HuH-7 (cell line): ENCODE results near the gene NCF1.
"Not testable (repeated sequence)": the region's sequence is repeated elsewhere in the genome, so short reads cannot be mapped to it uniquely, and the experiment has no call there.

Experiments
- DNase-seq: peaks from one replicate; pipeline ENCODE4 v3.0.0; 2011; ENCODE audit warnings: low spot score

NCF1 gene

DNA sequence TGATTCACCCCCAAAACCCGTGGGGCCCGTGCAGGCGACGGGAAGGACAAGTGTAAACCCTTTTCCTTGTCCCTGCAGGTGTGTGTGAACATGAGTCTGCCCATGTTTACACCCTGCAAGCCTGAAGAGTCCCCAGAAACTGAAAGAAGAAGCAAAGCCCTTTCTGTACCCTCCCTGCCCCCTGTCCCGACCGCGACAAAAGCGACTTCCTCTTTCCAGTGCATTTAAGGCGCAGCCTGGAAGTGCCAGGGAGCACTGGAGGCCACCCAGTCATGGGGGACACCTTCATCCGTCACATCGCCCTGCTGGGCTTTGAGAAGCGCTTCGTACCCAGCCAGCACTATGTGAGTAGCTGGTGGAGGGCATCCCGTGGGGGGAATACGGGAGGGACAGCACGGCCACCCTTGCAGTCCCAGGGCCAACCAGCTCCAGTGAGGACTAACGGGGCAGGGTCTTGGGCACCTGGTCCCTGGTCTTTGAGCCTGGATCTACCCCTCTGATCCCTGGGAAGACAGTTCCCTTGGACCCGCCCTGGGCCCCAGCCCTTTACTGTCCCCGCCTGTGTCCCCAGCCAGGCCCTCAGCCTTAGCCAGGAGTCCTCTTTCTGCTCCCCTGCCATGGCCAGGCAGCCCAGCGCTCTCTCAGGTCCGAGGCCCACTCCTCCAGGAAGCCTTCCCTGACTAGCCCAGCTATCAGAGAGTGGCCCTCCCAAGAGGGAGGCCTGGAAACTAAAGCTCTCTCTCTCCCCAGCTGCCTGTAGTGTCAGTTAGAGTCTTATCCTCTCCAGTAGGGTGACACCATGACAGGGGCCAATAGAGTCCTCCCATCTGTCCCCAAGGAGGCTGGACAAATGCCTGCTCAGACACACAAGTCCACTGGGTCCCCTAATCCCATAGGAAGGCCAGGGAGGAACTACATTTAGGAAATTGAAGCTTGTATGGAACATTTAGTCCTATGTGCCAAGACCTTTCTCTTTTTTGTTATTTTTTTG is at the start of gene NCF1:
Gene NCF1 (plus strand): TSS at position 252 of the 991 bp plus-strand sequence. CDS start 21 bp downstream, at position 273.
- DNase-seq = not testable (repeated sequence)

DNA sequence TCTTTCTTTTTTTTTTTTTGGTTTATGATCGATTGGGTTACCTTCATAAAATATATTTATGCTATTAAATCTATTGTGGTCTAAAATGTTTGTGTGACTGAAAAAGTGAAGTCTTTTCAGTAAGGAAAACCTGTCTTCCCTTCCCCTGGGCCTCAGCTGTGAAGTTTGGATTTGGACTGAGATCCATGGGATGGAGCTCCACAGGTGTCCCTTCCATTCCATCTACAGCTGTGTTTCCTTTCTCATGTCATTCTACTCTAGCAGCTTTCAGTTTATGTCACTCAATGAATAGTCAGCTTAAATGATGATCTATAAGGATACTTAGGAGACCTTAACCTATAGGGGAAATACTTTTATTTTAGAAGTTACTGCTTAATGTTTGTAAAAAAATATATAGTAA is 48.0 kb upstream of the NCF1 start:
- DNase-seq = no peak

DNA sequence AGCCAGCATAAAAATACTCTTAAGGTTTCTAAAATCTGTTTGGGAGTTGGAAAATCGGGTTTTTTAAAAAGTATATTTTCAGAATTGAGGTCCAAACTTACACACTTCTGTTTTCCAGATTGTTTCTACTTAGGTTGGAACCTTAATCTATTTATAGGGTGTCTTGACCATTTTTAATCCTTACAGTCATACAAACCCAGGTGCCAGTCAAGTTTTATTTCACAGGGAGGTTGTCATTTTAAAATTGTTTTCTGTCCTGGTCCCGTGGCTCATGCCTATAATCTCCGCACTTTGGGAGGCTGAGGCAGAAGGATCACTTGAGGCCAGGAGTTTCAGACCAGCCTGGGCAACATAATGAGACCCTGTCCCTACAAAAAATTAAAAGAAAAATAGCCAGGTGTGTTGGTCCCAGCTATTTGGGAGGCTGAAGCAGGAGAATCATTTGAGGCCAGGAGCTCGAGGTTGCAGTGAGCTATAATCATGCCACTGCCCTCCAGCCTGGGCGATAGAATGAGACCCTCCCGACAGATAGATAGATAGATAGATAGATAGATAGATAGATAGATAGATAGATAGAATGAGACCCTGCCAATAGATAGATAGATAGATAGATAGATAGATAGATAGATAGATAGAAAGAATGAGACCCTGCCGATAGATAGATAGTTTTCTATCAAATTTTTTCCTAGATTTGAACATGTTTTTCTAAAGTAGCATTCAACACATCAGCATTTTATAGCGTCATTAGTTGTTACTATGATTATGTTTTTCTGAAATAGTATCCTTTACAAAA is 47.3 kb upstream of the NCF1 start:
- no peak for DNase-seq

DNA sequence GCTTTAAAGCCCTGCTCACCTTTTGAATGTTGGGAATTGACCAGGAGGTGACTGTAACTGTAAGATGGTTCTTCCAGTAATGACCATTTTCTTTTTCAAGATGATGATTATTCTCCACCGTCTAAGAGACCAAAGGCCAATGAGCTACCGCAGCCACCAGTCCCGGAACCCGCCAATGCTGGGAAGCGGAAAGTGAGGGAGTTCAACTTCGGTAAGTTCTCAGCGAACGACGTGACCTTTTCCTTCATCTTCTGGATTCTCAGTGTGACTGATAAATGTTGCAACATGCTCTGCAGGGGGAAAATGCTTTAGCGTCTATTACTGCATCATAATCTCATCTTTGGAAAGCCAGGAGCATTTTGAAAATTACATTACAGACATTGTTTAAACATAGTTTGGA is 45.1 kb upstream of the NCF1 start:
- DNase-seq = not testable (repeated sequence)

DNA sequence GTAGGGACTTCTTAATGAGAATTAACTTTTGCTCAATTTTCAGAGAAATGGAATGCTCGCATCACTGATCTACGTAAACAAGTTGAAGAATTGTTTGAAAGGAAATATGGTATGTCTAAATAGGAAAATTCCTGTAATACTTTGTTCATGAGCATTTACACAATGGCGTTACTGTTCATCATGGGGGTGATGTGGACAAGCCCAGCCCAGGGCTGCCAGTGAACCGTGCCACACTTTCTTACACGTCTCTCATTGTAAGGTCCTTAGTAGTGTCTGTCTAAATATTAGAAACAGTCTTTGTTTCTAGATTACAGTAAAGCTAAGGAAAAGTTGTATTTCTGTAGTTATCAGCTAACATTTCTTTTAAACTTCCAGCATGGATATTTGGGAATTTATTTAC is 43.6 kb upstream of the NCF1 start:
- DNase-seq = not testable (repeated sequence)

DNA sequence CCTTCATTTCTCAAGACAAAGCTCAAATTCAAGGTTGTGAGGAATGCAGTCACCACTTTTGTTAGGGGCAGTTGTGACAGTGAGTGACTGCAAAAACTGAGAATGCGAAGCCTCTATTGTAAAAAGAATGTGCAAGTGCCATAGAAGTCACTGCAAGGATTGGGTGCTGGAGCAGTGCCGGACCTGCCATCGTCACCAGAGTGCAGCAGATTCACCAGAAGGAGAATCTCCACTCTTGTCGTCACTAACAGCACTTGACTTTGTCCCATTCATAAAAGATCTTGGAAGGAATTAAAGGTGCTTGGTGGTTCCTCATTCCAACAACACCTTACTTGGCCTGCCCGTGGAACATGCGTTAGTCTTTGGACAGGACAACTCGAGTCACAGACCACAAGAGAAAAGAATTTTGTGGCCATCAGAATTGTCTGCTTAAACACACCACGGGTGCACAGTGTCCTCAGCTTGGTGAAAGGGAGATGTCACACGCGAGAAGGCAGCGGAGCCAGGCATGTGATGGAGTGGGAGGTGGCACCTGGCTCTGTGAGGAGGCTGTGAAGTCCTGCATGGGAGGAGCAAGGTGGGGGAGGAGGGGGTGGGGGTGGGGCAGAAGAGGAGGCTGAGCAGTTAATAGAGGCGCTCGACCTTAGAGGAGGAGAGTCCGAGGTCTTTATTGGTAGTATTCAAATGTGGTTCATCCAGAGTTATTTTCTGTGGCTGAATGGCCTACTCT is 33.7 kb upstream of the NCF1 start:
- DNase-seq = not testable (repeated sequence)

DNA sequence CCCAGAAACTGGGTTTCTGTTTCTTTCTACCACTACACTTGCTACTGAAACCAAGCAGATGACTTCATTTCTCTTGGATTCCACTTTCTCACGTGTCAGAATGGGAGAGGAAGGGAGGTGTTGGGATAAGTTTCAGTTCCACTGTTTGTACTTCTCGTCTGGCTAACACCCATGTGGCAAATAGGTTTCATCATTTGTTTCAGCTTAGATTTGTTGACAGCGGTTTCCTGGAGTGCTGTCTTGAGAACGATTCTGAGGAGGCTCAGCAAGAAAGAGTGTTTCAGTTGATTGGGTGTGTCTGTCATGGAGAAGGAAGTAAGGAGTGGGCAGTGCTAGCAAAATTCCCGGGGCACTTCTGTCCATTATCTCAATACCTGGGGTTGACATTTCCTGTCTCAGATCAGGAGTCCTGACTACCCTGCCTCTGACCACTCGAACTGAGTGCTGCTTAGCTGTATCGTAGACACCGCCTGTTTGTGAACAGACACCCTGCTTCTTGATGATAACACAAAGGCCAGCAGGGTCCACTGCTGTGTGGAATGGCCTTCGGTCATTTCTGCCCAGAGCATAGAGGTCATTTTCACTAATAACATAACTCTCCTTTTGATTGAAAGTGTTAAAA is 29.8 kb upstream of the NCF1 start:
- DNase-seq = not testable (repeated sequence)

DNA sequence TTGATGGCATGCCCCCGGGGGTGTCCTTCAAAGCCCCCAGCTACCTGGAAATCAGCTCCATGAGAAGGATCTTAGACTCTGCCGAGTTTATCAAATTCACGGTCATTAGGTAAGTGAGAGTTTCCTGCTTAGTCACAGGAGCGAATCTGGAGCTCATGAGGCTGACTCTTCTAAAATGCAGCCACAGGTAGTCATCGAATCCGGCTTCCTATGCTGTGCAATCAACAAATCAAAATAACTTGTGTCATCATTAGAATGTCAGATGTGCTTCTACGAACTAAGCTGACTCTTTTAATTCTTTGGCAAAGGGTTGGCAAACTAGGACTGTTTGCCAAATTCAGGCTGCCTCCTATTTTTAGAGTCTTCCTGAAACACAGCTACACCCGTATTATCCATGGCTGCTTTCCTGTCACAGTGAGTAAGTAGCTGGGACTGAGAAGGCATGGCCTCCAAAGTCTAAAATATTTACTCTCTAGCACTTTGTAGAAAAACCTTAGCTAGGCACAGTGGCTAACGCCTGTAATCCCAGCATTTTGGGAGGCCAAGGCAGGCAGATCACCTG is 19.8 kb upstream of the NCF1 start:
- not testable (repeated sequence) for DNase-seq

DNA sequence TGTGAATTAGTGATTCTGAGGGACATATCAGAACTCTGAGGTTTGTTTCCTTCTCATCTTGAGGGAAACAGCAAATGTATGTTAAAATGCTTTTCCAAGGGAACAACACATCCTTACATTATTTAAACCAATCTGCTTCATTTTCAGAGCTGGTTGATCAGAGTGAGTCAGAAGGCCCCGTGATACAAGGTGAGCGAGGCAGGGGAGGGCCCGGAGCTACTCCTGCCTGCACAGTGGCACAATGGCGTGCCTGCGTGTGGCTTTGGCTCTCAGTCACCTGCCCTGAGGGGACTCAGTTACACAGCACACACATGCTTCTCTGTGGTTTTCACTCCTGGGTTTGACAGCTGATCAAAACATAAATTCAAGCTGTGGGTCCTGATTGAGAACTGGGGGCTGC is 17.1 kb upstream of the NCF1 start:
- DNase-seq = not testable (repeated sequence)

DNA sequence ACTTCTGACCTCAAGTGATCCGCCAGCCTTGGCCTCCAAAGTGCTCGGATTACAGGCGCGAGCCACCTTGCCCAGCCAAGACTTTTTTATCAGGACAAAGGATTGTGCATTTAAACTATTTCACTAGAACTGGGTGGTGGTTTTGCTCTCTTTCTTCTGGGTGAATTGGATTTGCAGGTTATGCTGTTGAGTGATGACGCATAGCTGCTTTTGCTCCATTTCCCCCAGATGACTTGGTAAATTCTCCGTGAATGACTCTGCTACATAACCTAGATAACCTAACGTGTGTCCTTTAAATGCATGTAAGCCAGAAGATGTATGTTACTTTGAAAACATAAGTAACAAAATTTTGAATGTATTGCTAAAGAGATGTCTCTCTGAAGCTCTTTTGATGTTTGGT is 15.5 kb upstream of the NCF1 start:
- DNase-seq = not testable (repeated sequence)

DNA sequence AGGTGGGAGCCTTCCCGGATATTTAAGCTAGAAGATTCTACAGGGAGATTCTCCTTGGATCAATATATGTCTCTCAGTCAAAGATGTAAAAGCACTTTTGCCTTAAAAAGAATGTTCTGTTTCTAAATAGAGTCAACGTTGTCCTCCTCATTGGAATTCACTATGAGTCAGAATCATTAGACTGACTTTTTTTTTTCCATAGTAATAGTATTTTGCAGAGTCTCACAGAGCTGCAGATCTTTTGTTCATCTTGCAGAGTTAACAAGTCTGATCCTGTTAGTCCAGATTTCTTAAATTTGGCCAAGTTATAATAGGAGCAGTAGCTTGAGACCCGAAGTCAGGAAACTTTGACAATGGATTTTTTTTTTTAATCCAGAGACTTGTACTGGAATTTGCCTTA is 14.8 kb upstream of the NCF1 start:
- not testable (repeated sequence) for DNase-seq

DNA sequence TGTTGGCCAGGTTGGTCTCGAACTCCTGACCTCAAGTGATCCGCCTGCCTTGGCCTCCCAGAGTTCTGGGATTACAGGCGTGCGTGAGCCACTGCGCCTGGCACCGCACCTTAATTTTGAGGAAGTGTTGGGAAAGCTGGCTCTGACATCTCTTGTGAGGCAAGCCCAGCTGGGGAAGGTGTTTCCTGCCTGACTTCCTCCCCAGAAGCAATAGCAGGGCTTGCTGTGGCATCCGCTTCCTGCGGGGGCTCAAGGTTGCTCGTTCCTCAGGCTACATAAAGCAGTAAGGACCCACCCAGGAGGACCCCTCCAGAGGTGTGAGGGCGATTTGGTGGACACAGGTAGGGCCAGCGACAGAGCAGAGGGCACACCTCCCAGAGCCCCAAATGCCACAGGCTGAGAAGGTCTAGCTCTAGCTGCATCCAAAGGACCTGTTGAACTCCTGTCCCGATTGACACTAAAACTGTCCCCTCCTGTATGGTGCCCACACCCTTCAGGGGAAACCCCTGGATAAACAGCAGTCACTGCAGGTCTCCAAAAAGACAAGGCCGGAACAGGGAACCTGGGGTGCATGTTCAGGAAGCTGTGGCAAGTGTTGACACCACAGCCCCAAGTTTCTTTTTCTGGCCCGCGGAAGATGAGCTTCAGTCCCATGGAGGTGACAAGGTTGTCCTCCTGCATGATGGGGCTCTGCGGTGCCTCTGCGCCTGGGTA is 8.4 kb upstream of the NCF1 start:
- not testable (repeated sequence) for DNase-seq

DNA sequence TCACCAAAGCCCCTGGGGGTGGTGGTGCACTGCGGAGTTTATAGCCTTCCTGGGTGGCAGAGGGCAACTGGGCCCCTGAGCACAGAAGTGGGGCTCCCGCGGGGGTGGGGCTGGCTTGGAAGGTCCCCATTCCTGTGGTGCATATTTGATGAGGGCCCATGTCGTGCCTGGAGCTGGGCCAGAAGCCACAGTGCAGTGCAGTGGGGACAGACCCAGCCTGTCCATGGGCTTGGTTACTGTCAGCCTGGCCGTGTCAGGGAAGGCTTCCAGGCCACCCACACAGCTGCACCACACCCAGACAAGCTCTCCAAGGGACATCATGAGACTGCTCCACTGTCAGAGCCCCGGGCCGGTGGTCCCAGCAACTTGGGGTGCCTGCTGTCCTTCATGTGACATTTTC is 7.3 kb upstream of the NCF1 start:
- DNase-seq = not testable (repeated sequence)

DNA sequence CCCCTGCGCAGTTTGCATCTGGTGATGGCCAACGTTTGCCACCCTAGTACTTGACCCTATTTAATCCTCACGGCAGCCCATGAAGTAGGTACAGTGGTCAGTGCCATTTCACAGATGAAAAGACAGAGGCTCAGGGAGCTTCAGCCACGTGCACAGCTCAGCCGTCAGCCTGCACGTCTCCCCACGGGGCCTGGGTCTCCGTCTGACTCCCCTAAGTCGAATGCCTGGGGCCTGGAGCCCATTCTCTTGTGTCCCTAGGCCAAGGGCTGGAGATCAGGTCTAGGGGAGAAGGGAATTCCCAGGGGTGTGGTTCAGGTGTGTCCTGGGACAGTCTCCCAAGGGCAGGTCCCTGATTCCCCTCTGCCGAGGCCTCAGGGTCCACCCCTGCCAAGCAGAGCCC is 6.8 kb upstream of the NCF1 start:
- not testable (repeated sequence) for DNase-seq

DNA sequence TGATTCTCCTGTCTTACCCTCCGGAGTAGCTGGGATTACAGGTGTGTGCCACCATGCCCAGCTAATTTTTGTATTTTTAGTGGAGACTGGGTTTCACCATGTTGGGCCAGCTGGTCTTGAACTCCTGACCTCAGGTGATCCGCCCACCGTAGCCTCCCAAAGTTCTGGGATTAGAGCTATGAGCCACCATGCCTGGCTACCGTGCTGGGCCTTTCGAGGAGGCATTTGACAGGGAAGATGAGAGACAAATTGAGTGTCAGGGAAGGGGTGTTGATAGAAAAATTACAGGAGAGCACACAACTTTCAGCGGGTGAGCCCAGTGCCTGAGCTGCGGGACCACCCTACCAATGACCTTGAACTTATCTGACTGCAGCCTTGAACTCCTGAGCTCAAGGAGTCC is 3.7 kb upstream of the NCF1 start:
- DNase-seq = not testable (repeated sequence)

DNA sequence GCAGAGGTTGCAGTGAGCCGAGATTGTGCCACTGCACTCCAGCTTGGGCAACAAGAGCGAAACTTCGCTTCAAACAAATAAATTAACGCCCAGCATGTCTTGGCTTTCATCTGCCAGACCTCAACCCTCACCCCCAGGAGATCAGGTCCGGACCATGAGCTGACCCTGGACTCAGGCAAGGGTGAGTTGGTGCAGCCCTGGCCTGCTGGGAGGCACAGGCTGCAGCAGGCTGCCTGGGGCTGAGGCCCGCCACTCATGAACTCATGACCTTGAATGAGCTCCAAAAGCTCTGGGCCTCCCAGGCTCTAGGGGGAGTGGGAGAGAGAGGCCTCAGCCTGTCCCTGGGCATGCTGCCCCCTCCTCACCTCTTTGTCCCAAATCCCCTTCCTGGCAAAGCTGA is 1.7 kb upstream of the NCF1 start:
- DNase-seq = not testable (repeated sequence)

DNA sequence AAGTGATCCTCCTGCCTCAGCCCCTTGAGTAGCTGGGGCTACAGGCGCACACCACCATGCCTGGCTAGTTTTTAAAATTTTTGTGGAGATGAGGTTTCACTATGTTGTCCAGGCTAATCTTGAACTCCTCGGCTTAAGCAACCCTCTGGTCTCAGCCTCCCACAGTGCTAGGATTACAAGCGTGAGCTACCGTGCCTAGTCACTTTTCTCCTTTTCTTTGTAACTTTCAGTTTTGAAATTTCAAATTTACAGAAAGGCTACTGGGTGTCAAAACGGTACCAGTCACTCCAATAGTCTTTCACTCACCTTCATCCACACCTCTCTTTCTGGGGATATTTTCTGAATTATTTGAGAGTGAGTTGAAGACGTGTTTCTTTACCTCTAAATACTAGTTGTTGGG is 1.3 kb downstream of the NCF1 start:
- not testable (repeated sequence) for DNase-seq

DNA sequence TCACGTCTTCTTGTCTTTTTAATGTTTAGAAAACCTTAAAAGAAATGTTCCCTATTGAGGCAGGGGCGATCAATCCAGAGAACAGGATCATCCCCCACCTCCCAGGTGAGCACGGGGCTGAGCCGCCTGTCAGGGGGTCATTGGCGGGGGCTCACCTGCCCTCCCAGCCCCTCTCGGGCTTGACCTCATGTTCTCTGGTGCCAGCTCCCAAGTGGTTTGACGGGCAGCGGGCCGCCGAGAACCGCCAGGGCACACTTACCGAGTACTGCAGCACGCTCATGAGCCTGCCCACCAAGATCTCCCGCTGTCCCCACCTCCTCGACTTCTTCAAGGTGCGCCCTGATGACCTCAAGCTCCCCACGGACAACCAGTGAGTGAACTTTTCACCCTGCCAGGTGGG is 5.2 kb downstream of the NCF1 start:
- not testable (repeated sequence) for DNase-seq

DNA sequence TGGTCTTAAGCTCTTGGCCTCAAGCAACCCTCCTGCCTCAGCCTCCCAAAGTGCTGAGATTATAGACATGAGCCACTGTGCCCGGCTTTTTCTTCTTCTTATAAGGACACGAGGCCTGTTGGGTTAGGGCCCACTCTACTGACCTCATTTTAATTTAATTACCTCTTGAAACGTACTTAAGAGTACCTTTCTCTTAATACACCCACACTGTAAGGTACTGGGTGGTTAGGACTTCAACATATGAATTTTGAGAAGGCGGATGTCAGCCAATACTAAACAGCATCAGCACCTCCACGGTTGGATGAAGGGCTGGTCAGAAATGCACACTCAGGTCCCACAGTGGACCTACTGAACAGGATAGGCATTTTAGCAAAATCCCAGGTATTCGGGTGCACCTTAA is 7.9 kb downstream of the NCF1 start:
- DNase-seq = not testable (repeated sequence)

DNA sequence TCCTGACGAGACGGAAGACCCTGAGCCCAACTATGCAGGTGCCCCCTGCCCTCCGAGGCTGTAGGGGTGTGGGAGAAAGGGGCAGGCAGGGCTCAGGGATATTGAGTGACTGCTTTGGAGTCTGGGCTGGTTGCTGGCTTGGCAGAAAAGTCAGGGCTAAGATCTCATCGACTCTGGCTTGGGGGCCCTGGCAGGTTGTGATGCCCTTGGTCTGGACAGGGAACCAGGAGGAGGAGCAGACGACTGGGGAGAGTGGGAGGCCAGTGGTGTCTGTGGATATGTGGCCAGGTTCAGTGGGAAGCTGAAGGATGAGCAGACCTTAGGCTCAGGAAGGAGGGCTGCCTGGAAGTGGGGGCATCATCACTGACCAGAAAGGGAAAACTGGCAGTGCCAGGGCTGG is 9.8 kb downstream of the NCF1 start:
- not testable (repeated sequence) for DNase-seq
